ENCODE data around the gene ZNHIT3.

ZNHIT3 gene

GRCh38 chr17:36512641-36513040 lies 26.2 kb downstream of the ZNHIT3 start:
- DNase-seq (ENCODE audit: low read depth): no peak
- no peak for TF ChIP-seq CTCF (IDR thresholded peaks at IDR 0.05; ENCODE audit: insufficient read depth, low read depth, low read length, missing control alignments)
- H3K4me3 ChIP-seq (ENCODE audit: low read depth, low read length): no peak overlapping the region

GRCh38 chr17:36514856-36515255 lies 28.4 kb downstream of the ZNHIT3 start:
- H3K4me3 ChIP-seq (ENCODE audit: low read depth, low read length): no peak overlapping the region
- no peak for TF ChIP-seq CTCF (IDR thresholded peaks at IDR 0.05; ENCODE audit: insufficient read depth, low read depth, low read length, missing control alignments)
- DNase-seq (ENCODE audit: low read depth): no peak

- no peak for DNase-seq (ENCODE audit: low read depth)
- H3K4me3 ChIP-seq (ENCODE audit: low read depth, low read length): no peak overlapping the region
- TF ChIP-seq CTCF (IDR thresholded peaks at IDR 0.05; ENCODE audit: insufficient read depth, low read depth, low read length, missing control alignments): no peak
Observed at GRCh38 chr17:36515837-36516236, 29.4 kb downstream of the ZNHIT3 start.

- no peak overlapping the region for H3K4me3 ChIP-seq (ENCODE audit: low read depth, low read length)
- TF ChIP-seq CTCF (IDR thresholded peaks at IDR 0.05; ENCODE audit: insufficient read depth, low read depth, low read length, missing control alignments): no peak
- no peak for DNase-seq (ENCODE audit: low read depth)
Observed at GRCh38 chr17:36523113-36523512, 36.6 kb downstream of the ZNHIT3 start.

- H3K4me3 ChIP-seq (ENCODE audit: low read depth, low read length): no peak overlapping the region
- no peak for DNase-seq (ENCODE audit: low read depth)
- TF ChIP-seq CTCF (IDR thresholded peaks at IDR 0.05; ENCODE audit: insufficient read depth, low read depth, low read length, missing control alignments): no peak
Observed at GRCh38 chr17:36524428-36524876, 38.0 kb downstream of the ZNHIT3 start.

- no peak overlapping the region for H3K4me3 ChIP-seq (ENCODE audit: low read depth, low read length)
- no peak for TF ChIP-seq CTCF (IDR thresholded peaks at IDR 0.05; ENCODE audit: insufficient read depth, low read depth, low read length, missing control alignments)
- no peak for DNase-seq (ENCODE audit: low read depth)
Observed at GRCh38 chr17:36525113-36525512, 38.6 kb downstream of the ZNHIT3 start.

GRCh38 chr17:36525888-36526287 lies 39.4 kb downstream of the ZNHIT3 start:
- no peak for TF ChIP-seq CTCF (IDR thresholded peaks at IDR 0.05; ENCODE audit: insufficient read depth, low read depth, low read length, missing control alignments)
- no peak overlapping the region for H3K4me3 ChIP-seq (ENCODE audit: low read depth, low read length)
- no peak for DNase-seq (ENCODE audit: low read depth)

All from GM12865 (cell line).